MM.1S (cell line): ENCODE results near the gene WNT8B.

Experiments used
- EZH2 ChIP-seq: fragments of 300-600 bp; sonication (generic); optimal IDR thresholded peaks from 2 replicates; pipeline ENCODE3; 2017; ENCODE audit warnings: low read depth, mild to moderate bottlenecking, antibody characterized with exemption, low read length, mixed read lengths
- TF ChIP-seq, protein P1 (sequence below): fragments of 300-600 bp; sonication (generic); IDR thresholded peaks from 2 replicates; pipeline ENCODE4 v1.5.1; 2016; ENCODE audit warnings: antibody characterized with exemption, low read length, mixed read lengths

DNA sequence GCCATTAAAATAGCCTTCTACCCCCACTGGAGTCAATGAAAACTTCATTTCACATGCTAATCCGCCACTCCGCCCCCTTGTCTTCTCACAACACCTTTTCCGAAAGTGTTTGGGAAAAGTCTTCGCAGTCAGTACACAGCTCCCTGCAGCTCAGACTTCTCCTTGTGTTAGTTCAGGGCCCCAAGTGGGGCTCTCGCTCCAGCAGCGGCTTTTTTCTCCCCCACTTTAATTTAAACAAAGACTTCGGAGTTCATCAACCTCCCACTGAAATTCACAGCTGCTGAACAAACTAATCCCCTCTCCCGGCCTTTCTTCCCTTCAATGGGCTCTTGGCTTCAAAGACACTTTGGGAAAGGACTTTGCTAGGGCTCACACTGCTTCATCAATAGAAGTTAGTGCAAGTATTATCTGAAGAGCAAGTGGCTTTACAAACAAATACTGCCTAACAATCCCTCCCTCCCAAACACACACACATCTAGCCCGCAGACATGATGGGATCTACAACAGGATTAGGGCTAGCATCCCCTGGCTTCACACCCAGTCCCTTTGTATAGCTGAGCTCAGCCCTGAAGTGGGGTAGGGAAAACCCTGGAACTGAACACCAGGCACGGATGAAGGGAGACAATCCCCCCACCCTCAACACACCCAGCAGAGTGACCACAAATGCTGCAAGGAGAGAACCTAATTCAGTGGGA, 23.1 kb downstream of the WNT8B start:
- TF ChIP-seq, protein P1, sequence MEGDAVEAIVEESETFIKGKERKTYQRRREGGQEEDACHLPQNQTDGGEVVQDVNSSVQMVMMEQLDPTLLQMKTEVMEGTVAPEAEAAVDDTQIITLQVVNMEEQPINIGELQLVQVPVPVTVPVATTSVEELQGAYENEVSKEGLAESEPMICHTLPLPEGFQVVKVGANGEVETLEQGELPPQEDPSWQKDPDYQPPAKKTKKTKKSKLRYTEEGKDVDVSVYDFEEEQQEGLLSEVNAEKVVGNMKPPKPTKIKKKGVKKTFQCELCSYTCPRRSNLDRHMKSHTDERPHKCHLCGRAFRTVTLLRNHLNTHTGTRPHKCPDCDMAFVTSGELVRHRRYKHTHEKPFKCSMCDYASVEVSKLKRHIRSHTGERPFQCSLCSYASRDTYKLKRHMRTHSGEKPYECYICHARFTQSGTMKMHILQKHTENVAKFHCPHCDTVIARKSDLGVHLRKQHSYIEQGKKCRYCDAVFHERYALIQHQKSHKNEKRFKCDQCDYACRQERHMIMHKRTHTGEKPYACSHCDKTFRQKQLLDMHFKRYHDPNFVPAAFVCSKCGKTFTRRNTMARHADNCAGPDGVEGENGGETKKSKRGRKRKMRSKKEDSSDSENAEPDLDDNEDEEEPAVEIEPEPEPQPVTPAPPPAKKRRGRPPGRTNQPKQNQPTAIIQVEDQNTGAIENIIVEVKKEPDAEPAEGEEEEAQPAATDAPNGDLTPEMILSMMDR = no peak
- no peak for TF ChIP-seq EZH2
